ENCODE data around the gene ARL5A. TPM values are rescaled to one million over a fixed set of nuclear protein-coding genes. Genes with fewer than 3 reads are reported as not detected.

Gene ARL5A
- total RNA-seq, 2 donors from 2014 or later, result 21.3 to 21.4 TPM

DNA sequence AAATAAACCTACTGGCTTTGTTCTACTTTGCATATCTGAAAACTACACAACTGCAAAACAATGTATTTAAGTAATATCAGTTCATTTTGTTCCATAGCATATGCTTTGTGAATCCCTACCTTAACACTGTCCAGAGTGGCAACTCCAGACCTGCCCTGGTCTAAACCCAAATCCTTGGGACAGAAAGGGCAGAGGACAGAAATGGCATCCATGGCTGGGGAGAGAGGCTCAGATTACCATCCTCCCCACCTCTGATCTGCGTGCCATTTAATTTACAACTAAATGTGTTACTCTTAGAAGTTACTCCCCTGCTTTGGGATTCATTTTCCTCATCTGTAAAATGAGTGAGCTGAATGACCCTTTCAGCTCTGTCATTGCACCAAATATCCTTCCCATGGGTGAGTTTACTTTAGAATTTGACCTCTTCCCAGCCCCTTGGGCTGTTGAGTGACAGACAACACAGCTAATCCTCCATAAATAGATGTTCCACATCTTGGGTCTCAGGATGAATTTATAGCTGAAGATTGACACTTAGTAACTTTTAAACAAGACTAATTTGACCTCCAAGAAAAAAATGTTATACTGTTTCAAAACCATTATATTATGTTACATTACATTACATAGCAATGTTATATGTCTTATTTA is 73.8 kb downstream of the ARL5A start:
- WGBS, 2 donors, result 95% methylated on average over 1 of the region's 1 CpG
- Histone ChIP-seq H3K9me3 (no peaks in the 10 kb centered on the region), H3K27me3 (no peaks in the 10 kb centered on the region), H3K4me3 (no peak overlapping the region), H3K4me1 (peaks cover 10% of the 10 kb centered on the region), H3K27ac (no peak overlapping the region), H3K36me3 (replicated peaks in 1 of 2; ENCODE audit: insufficient read depth in 1 of 2, low read depth in 2 of 2) (no peaks in the 10 kb centered on the region)
- TF ChIP-seq POLR2A (IDR thresholded peaks at IDR 0.05), result no peak
- TF ChIP-seq, protein P1, sequence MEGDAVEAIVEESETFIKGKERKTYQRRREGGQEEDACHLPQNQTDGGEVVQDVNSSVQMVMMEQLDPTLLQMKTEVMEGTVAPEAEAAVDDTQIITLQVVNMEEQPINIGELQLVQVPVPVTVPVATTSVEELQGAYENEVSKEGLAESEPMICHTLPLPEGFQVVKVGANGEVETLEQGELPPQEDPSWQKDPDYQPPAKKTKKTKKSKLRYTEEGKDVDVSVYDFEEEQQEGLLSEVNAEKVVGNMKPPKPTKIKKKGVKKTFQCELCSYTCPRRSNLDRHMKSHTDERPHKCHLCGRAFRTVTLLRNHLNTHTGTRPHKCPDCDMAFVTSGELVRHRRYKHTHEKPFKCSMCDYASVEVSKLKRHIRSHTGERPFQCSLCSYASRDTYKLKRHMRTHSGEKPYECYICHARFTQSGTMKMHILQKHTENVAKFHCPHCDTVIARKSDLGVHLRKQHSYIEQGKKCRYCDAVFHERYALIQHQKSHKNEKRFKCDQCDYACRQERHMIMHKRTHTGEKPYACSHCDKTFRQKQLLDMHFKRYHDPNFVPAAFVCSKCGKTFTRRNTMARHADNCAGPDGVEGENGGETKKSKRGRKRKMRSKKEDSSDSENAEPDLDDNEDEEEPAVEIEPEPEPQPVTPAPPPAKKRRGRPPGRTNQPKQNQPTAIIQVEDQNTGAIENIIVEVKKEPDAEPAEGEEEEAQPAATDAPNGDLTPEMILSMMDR (IDR thresholded peaks at IDR 0.05), result no peak
- no peak for DNase-seq
- intact Hi-C loops (cut with DNase I), result no loop called here
- ATAC-seq, result no peak

DNA sequence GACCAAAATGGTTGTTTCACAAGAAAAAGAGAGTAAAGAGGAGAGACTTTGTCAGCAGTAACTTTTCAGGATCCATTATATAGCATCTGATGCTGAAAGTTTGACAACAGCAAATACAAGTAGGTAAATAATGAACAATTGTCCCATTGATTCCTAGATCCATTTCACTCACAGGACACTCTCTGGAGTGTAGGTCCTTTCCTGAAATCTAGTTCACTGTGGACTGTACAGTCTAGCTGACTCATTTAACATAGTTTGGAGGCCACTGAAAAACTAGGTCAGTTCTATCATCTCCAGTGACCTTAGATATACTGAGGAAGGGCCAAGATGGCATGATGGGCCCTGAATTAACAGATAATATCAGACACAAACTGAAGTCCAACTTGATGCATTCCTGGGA is 74.7 kb downstream of the ARL5A start:
- Histone ChIP-seq H3K4me3 (no peak overlapping the region), H3K4me1 (peaks cover 10% of the 10 kb centered on the region), H3K36me3 (replicated peaks in 1 of 2; ENCODE audit: insufficient read depth in 1 of 2, low read depth in 2 of 2) (no peaks in the 10 kb centered on the region), H3K27me3 (no peaks in the 10 kb centered on the region), H3K27ac (no peak overlapping the region), H3K9me3 (no peaks in the 10 kb centered on the region)
- ATAC-seq (no peak), DNase-seq (no peak)
- intact Hi-C loops (cut with DNase I), result no loop called here
- no peak for TF ChIP-seq POLR2A (IDR thresholded peaks at IDR 0.05)
- TF ChIP-seq, protein P1 (IDR thresholded peaks at IDR 0.05), result no peak

Other genes with a start within 250 kb of the ARL5A start
- 1 to 10 TPM; 2.3 to 3.9 TPM for gene NEB, start 93.9 kb downstream of the ARL5A start, total RNA-seq

All from body of pancreas (tissue), 4 donors.